ENCODE measurements around the gene PPARGC1A. TPM values are rescaled to one million over a fixed set of nuclear protein-coding genes. Genes with fewer than 3 reads are reported as not detected.

Gene PPARGC1A
- total and polyA plus RNA-seq, 2 experiments from 2014 or later = 0.76 to 3.3 TPM

GRCh38 chr4:23923840-23924239, 34.0 kb upstream of the PPARGC1A start:
- no peaks in the 10 kb centered on the region for H4K20me1 ChIP-seq (replicated peaks; ENCODE audit: insufficient read depth)
- H3K4me3 ChIP-seq = no peak overlapping the region
- H3K4me1 Mint-ChIP-seq = peaks cover 16% of the 10 kb centered on the region
- H3K4me2 ChIP-seq = no peak overlapping the region
- no peaks in the 10 kb centered on the region for H3K36me3 ChIP-seq (ENCODE audit: insufficient read depth)
- no peaks in the 10 kb centered on the region for H3K27me3 ChIP-seq (ENCODE audit: insufficient read depth)
- no peaks in the 10 kb centered on the region; the same call in 1 of the 2 replicates for H3K4me1 ChIP-seq (ENCODE audit: insufficient read depth)
- no peaks in the 10 kb centered on the region for H3F3A ChIP-seq (replicated peaks; ENCODE audit: low read depth)
- no peaks in the 10 kb centered on the region for H3K9me3 Mint-ChIP-seq
- peak; percentile 74 for ATAC-seq
- H3K9me2 ChIP-seq (ENCODE audit: insufficient read depth) = no peaks in the 10 kb centered on the region
- no peak overlapping the region for H2AFZ ChIP-seq
- no peaks in the 10 kb centered on the region for H3K79me2 ChIP-seq (replicated peaks; ENCODE audit: insufficient read depth)
- H3K36me3 Mint-ChIP-seq (ENCODE audit: low read depth) = no peaks in the 10 kb centered on the region
- H3K27me3 Mint-ChIP-seq (ENCODE audit: insufficient read depth, low read depth, poor library complexity) = no peaks in the 10 kb centered on the region
- no peak overlapping the region for H3K27ac Mint-ChIP-seq
- H3K27ac ChIP-seq (ENCODE audit: low read depth) = no peak overlapping the region
- no peak for DNase-seq (ENCODE audit: low spot score)
- TF ChIP-seq, protein P1, sequence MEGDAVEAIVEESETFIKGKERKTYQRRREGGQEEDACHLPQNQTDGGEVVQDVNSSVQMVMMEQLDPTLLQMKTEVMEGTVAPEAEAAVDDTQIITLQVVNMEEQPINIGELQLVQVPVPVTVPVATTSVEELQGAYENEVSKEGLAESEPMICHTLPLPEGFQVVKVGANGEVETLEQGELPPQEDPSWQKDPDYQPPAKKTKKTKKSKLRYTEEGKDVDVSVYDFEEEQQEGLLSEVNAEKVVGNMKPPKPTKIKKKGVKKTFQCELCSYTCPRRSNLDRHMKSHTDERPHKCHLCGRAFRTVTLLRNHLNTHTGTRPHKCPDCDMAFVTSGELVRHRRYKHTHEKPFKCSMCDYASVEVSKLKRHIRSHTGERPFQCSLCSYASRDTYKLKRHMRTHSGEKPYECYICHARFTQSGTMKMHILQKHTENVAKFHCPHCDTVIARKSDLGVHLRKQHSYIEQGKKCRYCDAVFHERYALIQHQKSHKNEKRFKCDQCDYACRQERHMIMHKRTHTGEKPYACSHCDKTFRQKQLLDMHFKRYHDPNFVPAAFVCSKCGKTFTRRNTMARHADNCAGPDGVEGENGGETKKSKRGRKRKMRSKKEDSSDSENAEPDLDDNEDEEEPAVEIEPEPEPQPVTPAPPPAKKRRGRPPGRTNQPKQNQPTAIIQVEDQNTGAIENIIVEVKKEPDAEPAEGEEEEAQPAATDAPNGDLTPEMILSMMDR (conservative IDR thresholded peaks at IDR 0.05; ENCODE audit: low read depth in 2 of 2) = peak in 1 of 2 experiments; percentile 35; a peak in 2 of 4 replicates
- TF ChIP-seq NANOG (IDR thresholded peaks at IDR 0.05; ENCODE audit: borderline replicate concordance) = no peak
- no peak overlapping the region for H3K4me3 Mint-ChIP-seq

DNA sequence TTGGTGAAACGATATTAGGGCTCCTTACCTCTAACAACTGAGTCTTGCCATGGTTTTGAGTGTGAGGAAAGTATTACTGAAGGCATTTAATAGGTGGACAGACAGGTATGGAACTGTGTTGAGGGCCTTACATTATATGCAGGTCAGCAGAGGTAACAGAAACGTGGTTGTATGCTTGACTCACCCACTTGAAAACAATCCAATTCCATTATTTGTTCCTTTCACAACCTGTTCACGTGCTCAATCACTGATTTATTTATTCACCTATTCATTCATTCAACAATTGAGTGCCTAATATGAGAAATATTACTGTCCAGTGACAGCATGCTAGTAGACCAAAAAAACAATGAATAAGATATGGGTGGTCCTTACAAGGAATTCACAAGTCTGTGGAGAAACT, 33.3 kb upstream of the PPARGC1A start:
- Mint-ChIP-seq H3K4me1 (peaks cover 16% of the 10 kb centered on the region), H3K9me3 (no peaks in the 10 kb centered on the region), H3K27me3 (ENCODE audit: insufficient read depth, low read depth, poor library complexity) (no peaks in the 10 kb centered on the region), H3K4me3 (no peak overlapping the region), H3K27ac (no peak overlapping the region), H3K36me3 (ENCODE audit: low read depth) (no peaks in the 10 kb centered on the region)
- H3K9me2 ChIP-seq (ENCODE audit: insufficient read depth) = no peaks in the 10 kb centered on the region
- no peaks in the 10 kb centered on the region for H4K20me1 ChIP-seq (replicated peaks; ENCODE audit: insufficient read depth)
- H3K27ac ChIP-seq (ENCODE audit: low read depth) = no peak overlapping the region
- no peak overlapping the region for H2AFZ ChIP-seq
- no peaks in the 10 kb centered on the region for H3K79me2 ChIP-seq (replicated peaks; ENCODE audit: insufficient read depth)
- no peak for TF ChIP-seq EZH2phosphoT487 (IDR thresholded peaks at IDR 0.05; ENCODE audit: unreplicated experiment)
- TF ChIP-seq NANOG (IDR thresholded peaks at IDR 0.05; ENCODE audit: borderline replicate concordance) = 0 out of 2 replicates have a peak, but pooled peaks have one; percentile 8
- TF ChIP-seq ZNF331 (CRISPR knock-in tag; IDR thresholded peaks at IDR 0.05; ENCODE audit: low read depth) = no peak
- TF ChIP-seq ZNF114 (CRISPR knock-in tag; IDR thresholded peaks at IDR 0.05) = no peak
- no peak for TF ChIP-seq ETS1 (IDR thresholded peaks at IDR 0.05)
- TF ChIP-seq, protein P2, sequence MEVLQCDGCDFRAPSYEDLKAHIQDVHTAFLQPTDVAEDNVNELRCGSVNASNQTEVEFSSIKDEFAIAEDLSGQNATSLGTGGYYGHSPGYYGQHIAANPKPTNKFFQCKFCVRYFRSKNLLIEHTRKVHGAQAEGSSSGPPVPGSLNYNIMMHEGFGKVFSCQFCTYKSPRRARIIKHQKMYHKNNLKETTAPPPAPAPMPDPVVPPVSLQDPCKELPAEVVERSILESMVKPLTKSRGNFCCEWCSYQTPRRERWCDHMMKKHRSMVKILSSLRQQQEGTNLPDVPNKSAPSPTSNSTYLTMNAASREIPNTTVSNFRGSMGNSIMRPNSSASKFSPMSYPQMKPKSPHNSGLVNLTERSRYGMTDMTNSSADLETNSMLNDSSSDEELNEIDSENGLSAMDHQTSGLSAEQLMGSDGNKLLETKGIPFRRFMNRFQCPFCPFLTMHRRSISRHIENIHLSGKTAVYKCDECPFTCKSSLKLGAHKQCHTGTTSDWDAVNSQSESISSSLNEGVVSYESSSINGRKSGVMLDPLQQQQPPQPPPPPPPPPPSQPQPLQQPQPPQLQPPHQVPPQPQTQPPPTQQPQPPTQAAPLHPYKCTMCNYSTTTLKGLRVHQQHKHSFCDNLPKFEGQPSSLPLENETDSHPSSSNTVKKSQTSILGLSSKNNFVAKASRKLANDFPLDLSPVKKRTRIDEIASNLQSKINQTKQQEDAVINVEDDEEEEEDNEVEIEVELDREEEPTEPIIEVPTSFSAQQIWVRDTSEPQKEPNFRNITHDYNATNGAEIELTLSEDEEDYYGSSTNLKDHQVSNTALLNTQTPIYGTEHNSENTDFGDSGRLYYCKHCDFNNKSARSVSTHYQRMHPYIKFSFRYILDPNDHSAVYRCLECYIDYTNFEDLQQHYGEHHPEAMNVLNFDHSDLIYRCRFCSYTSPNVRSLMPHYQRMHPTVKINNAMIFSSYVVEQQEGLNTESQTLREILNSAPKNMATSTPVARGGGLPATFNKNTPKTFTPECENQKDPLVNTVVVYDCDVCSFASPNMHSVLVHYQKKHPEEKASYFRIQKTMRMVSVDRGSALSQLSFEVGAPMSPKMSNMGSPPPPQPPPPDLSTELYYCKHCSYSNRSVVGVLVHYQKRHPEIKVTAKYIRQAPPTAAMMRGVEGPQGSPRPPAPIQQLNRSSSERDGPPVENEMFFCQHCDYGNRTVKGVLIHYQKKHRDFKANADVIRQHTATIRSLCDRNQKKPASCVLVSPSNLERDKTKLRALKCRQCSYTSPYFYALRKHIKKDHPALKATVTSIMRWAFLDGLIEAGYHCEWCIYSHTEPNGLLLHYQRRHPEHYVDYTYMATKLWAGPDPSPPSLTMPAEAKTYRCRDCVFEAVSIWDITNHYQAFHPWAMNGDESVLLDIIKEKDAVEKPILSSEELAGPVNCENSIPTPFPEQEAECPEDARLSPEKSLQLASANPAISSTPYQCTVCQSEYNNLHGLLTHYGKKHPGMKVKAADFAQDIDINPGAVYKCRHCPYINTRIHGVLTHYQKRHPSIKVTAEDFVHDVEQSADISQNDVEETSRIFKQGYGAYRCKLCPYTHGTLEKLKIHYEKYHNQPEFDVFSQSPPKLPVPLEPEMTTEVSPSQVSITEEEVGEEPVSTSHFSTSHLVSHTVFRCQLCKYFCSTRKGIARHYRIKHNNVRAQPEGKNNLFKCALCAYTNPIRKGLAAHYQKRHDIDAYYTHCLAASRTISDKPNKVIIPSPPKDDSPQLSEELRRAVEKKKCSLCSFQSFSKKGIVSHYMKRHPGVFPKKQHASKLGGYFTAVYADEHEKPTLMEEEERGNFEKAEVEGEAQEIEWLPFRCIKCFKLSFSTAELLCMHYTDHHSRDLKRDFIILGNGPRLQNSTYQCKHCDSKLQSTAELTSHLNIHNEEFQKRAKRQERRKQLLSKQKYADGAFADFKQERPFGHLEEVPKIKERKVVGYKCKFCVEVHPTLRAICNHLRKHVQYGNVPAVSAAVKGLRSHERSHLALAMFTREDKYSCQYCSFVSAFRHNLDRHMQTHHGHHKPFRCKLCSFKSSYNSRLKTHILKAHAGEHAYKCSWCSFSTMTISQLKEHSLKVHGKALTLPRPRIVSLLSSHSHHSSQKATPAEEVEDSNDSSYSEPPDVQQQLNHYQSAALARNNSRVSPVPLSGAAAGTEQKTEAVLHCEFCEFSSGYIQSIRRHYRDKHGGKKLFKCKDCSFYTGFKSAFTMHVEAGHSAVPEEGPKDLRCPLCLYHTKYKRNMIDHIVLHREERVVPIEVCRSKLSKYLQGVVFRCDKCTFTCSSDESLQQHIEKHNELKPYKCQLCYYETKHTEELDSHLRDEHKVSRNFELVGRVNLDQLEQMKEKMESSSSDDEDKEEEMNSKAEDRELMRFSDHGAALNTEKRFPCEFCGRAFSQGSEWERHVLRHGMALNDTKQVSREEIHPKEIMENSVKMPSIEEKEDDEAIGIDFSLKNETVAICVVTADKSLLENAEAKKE (CRISPR knock-in tag; IDR thresholded peaks at IDR 0.05) = no peak
- TF ChIP-seq STAT1 (IDR thresholded peaks at IDR 0.05; ENCODE audit: unreplicated experiment) = no peak
- no peak for TF ChIP-seq POLR2AphosphoS5 (IDR thresholded peaks at IDR 0.05; ENCODE audit: low read depth)
- no peak for TF ChIP-seq EZH2 (IDR thresholded peaks at IDR 0.05; ENCODE audit: low read depth, unreplicated experiment)
- no peaks in the 10 kb centered on the region for H3K36me3 ChIP-seq (ENCODE audit: insufficient read depth)
- DNase-seq (ENCODE audit: low spot score) (no peak), ATAC-seq (no peak)
- H3K4me3 ChIP-seq = no peak overlapping the region
- no peak overlapping the region for H3K4me2 ChIP-seq
- no peaks in the 10 kb centered on the region for H3F3A ChIP-seq (replicated peaks; ENCODE audit: low read depth)
- no peaks in the 10 kb centered on the region for H3K27me3 ChIP-seq (ENCODE audit: insufficient read depth)
- H3K4me1 ChIP-seq (ENCODE audit: insufficient read depth) = no peaks in the 10 kb centered on the region; the same call in 1 of the 2 replicates
